Neural cell (in vitro differentiated cells): ENCODE data around the gene RCE1. TPM values are rescaled to one million over a fixed set of nuclear protein-coding genes. Genes with fewer than 3 reads are reported as not detected.

Experiments
- H2AFZ ChIP-seq: fragments of 200-600, 300-800 bp; sonication (generic), shearing (Covaris generic); 2 replicates; pipeline ENCODE4 v1.6.0; 2014; ENCODE audit warnings: low read depth, mild to moderate bottlenecking, antibody characterized with exemption, low read length, moderate library complexity
- H3F3A ChIP-seq: fragments of 200-600 bp; shearing (Covaris generic); 2 replicates; pipeline ENCODE4 v1.6.1; 2016; ENCODE audit warnings: mild to moderate bottlenecking, moderate library complexity, mixed read lengths, antibody characterized with exemption, low read length; ENCODE audit not compliant: insufficient read depth, poor library complexity, severe bottlenecking
- H3K27ac ChIP-seq: fragments of 200-600, 300-800 bp; sonication (generic), shearing (Covaris generic); 2 replicates; pipeline ENCODE4 v1.5.1; 2014; ENCODE audit warnings: mild to moderate bottlenecking, low read length, moderate library complexity
- H3K27me3 ChIP-seq: fragments of 300-800, 200-600 bp; sonication (generic), shearing (Covaris generic); 2 replicates; pipeline ENCODE4 v1.6.0; 2014; ENCODE audit warnings: mild to moderate bottlenecking, low read depth, low read length, moderate library complexity; ENCODE audit not compliant: insufficient read depth
- H3K36me3 ChIP-seq: fragments of 300-800, 200-600 bp; sonication (generic), shearing (Covaris generic); 2 replicates; pipeline ENCODE4 v1.5.1; 2014; ENCODE audit warnings: mild to moderate bottlenecking, antibody characterized with exemption, low read length, moderate library complexity; ENCODE audit not compliant: insufficient read depth
- H3K4me2 ChIP-seq: fragments of 300-800, 200-600 bp; sonication (generic), shearing (Covaris generic); 2 replicates; pipeline ENCODE4 v1.6.0; 2014; ENCODE audit warnings: mild to moderate bottlenecking, low read length
- H3K4me3 ChIP-seq: fragments of 300-800, 200-600 bp; sonication (generic), shearing (Covaris generic); 2 replicates; pipeline ENCODE4 v1.5.1; 2014; ENCODE audit warnings: mild to moderate bottlenecking, low read length, moderate library complexity
- H3K79me2 ChIP-seq: fragments of 200-600 bp; shearing (Covaris generic); replicated peaks from 2 replicates; pipeline ENCODE4 v1.6.0; 2014; ENCODE audit warnings: mild to moderate bottlenecking, low read length, moderate library complexity; ENCODE audit not compliant: insufficient read depth
- H3K9ac ChIP-seq: fragments of 300-800, 200-600 bp; sonication (generic), shearing (Covaris generic); 2 replicates; pipeline ENCODE4 v1.6.1; 2016; ENCODE audit warnings: mild to moderate bottlenecking, low read length, mixed read lengths
- H3K9me2 ChIP-seq: fragments of 200-600 bp; shearing (Covaris generic); 2 replicates; pipeline ENCODE4 v1.6.1; 2016; ENCODE audit warnings: mild to moderate bottlenecking, low read length, mixed read lengths; ENCODE audit not compliant: insufficient read depth
- H3K9me3 ChIP-seq: fragments of 200-600, 300-800 bp; sonication (generic), shearing (Covaris generic); 2 replicates; pipeline ENCODE4 v1.6.1; 2016; ENCODE audit warnings: mild to moderate bottlenecking, mixed run types, low read length, moderate library complexity, mixed read lengths
- H4K20me1 ChIP-seq: fragments of 200-600 bp; shearing (Covaris generic); 2 replicates; pipeline ENCODE4 v1.6.1; 2016; ENCODE audit warnings: mild to moderate bottlenecking, mixed run types; ENCODE audit not compliant: insufficient read depth
- EP300 ChIP-seq: fragments of 450-650 bp; conservative IDR thresholded peaks from 2 replicates; pipeline ENCODE4 v1.6.1; 2014; ENCODE audit warnings: antibody characterized with exemption, mild to moderate bottlenecking, moderate library complexity; ENCODE audit not compliant: poor library complexity, severe bottlenecking
- EZH2 ChIP-seq: fragments of 200-600, 300-800 bp; shearing (Covaris generic), sonication (generic); IDR thresholded peaks from 2 replicates; pipeline ENCODE4 v1.6.1; 2014; ENCODE audit warnings: antibody characterized with exemption, low read length, borderline replicate concordance, mild to moderate bottlenecking; ENCODE audit not compliant: insufficient read depth, poor library complexity, severe bottlenecking
- MXI1 ChIP-seq: fragments of 450-650 bp; conservative IDR thresholded peaks from 2 replicates; pipeline ENCODE4 v1.6.1; 2014; ENCODE audit warnings: antibody characterized with exemption, mild to moderate bottlenecking; ENCODE audit not compliant: poor library complexity, severe bottlenecking
- POLR2AphosphoS5 ChIP-seq: IDR thresholded peaks from 2 replicates; pipeline ENCODE4 v1.6.1; 2012
- RAD21 ChIP-seq: fragments of 450-650 bp; conservative IDR thresholded peaks from 2 replicates; pipeline ENCODE4 v1.6.1; 2014; ENCODE audit warnings: antibody characterized with exemption, mild to moderate bottlenecking, moderate library complexity
- SMC3 ChIP-seq: fragments of 450-650 bp; conservative IDR thresholded peaks from 2 replicates; pipeline ENCODE4 v1.6.1; 2014; ENCODE audit warnings: antibody characterized with exemption, mild to moderate bottlenecking, moderate library complexity; ENCODE audit not compliant: poor library complexity
- TAF1 ChIP-seq: IDR thresholded peaks from 2 replicates; pipeline ENCODE4 v1.6.1; 2012; ENCODE audit warnings: low read depth
- polyA plus RNA-seq: library from polyadenylated mRNA; depleted of rRNA; stranded (reverse); fragments of >200 nt; gene quantifications from 2 replicates; pipeline ENCODE4 v1.2.3, GENCODE V29; 2014
- TF ChIP-seq, protein P1 (sequence below): fragments of 450-650 bp; IDR thresholded peaks from 2 replicates; pipeline ENCODE4 v1.5.1; 2014; ENCODE audit warnings: antibody characterized with exemption, mild to moderate bottlenecking, moderate library complexity; ENCODE audit not compliant: poor library complexity, severe bottlenecking
- TF ChIP-seq, protein P2 (sequence below): IDR thresholded peaks from 2 replicates; pipeline ENCODE4 v1.6.1; 2012; ENCODE audit warnings: borderline replicate concordance

The RCE1 gene
- polyA plus RNA-seq, 1 donor from 2014 or later, result 50.5 TPM

DNA sequence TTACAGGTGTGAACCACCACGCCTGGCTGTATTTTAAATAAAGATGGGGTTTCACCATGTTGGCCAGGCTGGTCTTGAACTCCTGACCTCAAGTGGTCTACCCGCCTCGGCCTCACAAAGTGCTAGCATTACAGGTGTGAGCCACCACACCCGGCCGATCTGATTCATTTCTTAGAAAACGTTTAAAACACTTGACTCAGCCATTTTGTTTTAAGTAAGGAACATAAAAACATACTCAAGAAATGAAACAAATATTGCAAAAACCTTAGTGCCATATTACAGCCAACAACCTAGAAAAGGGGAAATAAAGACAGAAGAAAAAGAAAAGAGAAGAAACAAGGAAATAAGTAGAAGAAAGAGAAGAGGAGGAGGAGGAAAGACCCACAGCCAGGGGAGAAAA lies 31.0 kb downstream of the RCE1 start:
- no peak overlapping the region for H3K9ac ChIP-seq
- no peaks in the 10 kb centered on the region for H3K9me3 ChIP-seq
- H3K79me2 ChIP-seq, result no peaks in the 10 kb centered on the region
- H2AFZ ChIP-seq, result no peak overlapping the region
- H3K9me2 ChIP-seq, result no peaks in the 10 kb centered on the region
- H3K36me3 ChIP-seq, result no peaks in the 10 kb centered on the region
- no peak overlapping the region for H3K4me3 ChIP-seq
- no peak overlapping the region for H3K4me2 ChIP-seq
- TF ChIP-seq TAF1 (no peak), POLR2AphosphoS5 (no peak), RAD21 (no peak), EP300 (no peak), MXI1 (no peak), EZH2 (no peak), SMC3 (no peak)
- TF ChIP-seq, protein P1, sequence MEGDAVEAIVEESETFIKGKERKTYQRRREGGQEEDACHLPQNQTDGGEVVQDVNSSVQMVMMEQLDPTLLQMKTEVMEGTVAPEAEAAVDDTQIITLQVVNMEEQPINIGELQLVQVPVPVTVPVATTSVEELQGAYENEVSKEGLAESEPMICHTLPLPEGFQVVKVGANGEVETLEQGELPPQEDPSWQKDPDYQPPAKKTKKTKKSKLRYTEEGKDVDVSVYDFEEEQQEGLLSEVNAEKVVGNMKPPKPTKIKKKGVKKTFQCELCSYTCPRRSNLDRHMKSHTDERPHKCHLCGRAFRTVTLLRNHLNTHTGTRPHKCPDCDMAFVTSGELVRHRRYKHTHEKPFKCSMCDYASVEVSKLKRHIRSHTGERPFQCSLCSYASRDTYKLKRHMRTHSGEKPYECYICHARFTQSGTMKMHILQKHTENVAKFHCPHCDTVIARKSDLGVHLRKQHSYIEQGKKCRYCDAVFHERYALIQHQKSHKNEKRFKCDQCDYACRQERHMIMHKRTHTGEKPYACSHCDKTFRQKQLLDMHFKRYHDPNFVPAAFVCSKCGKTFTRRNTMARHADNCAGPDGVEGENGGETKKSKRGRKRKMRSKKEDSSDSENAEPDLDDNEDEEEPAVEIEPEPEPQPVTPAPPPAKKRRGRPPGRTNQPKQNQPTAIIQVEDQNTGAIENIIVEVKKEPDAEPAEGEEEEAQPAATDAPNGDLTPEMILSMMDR, result no peak
- TF ChIP-seq, protein P2, sequence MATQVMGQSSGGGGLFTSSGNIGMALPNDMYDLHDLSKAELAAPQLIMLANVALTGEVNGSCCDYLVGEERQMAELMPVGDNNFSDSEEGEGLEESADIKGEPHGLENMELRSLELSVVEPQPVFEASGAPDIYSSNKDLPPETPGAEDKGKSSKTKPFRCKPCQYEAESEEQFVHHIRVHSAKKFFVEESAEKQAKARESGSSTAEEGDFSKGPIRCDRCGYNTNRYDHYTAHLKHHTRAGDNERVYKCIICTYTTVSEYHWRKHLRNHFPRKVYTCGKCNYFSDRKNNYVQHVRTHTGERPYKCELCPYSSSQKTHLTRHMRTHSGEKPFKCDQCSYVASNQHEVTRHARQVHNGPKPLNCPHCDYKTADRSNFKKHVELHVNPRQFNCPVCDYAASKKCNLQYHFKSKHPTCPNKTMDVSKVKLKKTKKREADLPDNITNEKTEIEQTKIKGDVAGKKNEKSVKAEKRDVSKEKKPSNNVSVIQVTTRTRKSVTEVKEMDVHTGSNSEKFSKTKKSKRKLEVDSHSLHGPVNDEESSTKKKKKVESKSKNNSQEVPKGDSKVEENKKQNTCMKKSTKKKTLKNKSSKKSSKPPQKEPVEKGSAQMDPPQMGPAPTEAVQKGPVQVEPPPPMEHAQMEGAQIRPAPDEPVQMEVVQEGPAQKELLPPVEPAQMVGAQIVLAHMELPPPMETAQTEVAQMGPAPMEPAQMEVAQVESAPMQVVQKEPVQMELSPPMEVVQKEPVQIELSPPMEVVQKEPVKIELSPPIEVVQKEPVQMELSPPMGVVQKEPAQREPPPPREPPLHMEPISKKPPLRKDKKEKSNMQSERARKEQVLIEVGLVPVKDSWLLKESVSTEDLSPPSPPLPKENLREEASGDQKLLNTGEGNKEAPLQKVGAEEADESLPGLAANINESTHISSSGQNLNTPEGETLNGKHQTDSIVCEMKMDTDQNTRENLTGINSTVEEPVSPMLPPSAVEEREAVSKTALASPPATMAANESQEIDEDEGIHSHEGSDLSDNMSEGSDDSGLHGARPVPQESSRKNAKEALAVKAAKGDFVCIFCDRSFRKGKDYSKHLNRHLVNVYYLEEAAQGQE, result no peak
- no peaks in the 10 kb centered on the region for H3F3A ChIP-seq
- H3K27me3 ChIP-seq, result no peaks in the 10 kb centered on the region
- H4K20me1 ChIP-seq, result no peaks in the 10 kb centered on the region
- no peak overlapping the region for H3K27ac ChIP-seq

DNA sequence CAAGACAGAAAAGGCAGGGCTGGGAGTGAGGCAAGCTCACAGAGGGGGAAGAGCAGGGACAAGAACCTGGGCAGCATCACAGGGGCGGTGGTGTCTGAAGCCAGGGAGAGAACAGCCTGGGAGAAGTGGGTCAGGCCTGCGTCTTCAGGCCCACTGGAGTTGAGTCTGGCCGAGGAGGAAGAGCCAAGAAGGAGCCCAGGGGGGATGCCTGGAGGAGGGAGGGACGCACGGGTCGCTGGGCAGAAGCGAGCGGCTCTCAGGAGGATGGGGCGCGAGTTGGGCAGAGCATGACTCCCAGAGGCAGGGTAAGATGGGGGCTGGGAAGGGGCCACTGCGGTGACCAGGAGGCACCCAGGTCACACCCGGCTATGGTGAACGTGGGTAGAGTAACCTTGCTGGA lies 32.1 kb downstream of the RCE1 start:
- Histone ChIP-seq H3F3A (no peaks in the 10 kb centered on the region), H3K9ac (no peak overlapping the region), H3K27me3 (no peaks in the 10 kb centered on the region), H3K79me2 (no peaks in the 10 kb centered on the region), H3K36me3 (no peaks in the 10 kb centered on the region), H3K4me3 (no peak overlapping the region), H3K9me3 (no peaks in the 10 kb centered on the region), H4K20me1 (no peaks in the 10 kb centered on the region), H3K9me2 (no peaks in the 10 kb centered on the region), H3K27ac (no peak overlapping the region), H3K4me2 (no peak overlapping the region), H2AFZ (no peak overlapping the region)
- TF ChIP-seq RAD21, result no peak
- no peak for TF ChIP-seq EZH2
- no peak for TF ChIP-seq MXI1
- no peak for TF ChIP-seq TAF1
- no peak for TF ChIP-seq EP300
- TF ChIP-seq POLR2AphosphoS5, result no peak
- TF ChIP-seq, protein P2, result no peak
- TF ChIP-seq SMC3, result no peak
- TF ChIP-seq, protein P1, result no peak
